Dermis lymphatic vessel endothelial cell (primary cell): Measurements from ENCODE around the gene ZNF787. TPM values are rescaled to one million over a fixed set of nuclear protein-coding genes. Genes with fewer than 3 reads are reported as not detected.

Experiments used
- total RNA-seq: library from RNA; depleted of rRNA; stranded (reverse); fragments of >200 nt; gene quantifications from 2 replicates; pipeline ENCODE4 v1.2.1, GENCODE V29; 2014

Gene ZNF787
- total RNA-seq: 25.8 and 26.3 TPM in 2 replicates

GRCh38 chr19:56121180-56122167 lies at the start of gene ZNF787:
TSS of gene ZNF787 (minus strand) at chr19:56121295. CDS start at chr19:56103217, 18,078 bp downstream.

GRCh38 chr19:56140583-56141416 lies 19.7 kb upstream of the ZNF787 start, which contains the start of gene ZNF444:
TSS of gene ZNF444 (plus strand) at chr19:56141287. CDS start at chr19:56146912, 5,625 bp downstream.

Other genes starting within 250 kb of the ZNF787 start
- not detected in 2 replicates for gene NLRP13, start 189.0 kb downstream of the ZNF787 start, total RNA-seq
- not detected in 2 replicates for gene NLRP8, start 173.5 kb downstream of the ZNF787 start, total RNA-seq
- gene NLRP5, start 134.5 kb downstream of the ZNF787 start, total RNA-seq: not detected in 2 replicates
- 9.2 and 11.2 TPM in 2 replicates for gene ZNF444, start 20.0 kb upstream of the ZNF787 start, total RNA-seq
- gene GALP, start 54.7 kb upstream of the ZNF787 start, total RNA-seq: not detected in 2 replicates
- gene ZSCAN5B, start 76.5 kb upstream of the ZNF787 start, total RNA-seq: 0.11 TPM in 1 of 2 replicates, not detected in the other
- gene ZSCAN5C, start 81.0 kb upstream of the ZNF787 start, total RNA-seq: not detected in 2 replicates
- gene EDDM13, start 151.5 kb upstream of the ZNF787 start, total RNA-seq: 1.4 and 3.7 TPM in 2 replicates
- gene ZSCAN5A, start 193.5 kb upstream of the ZNF787 start, total RNA-seq: 7.9 TPM in 2 replicates